GDM1 (cell line): ENCODE measurements around the gene ADNP.

ENCODE experiments used
- DNase-seq: peaks from one replicate; lab custom pipeline; 2025; lab: John Stamatoyannopoulos, UW

ADNP gene

GRCh38 chr20:50848846-50849673 is 82.2 kb downstream of the ADNP start:
- DNase-seq, result no peak

GRCh38 chr20:50848341-50848808 is 82.9 kb downstream of the ADNP start:
- no peak for DNase-seq

- no peak for DNase-seq
Measured at GRCh38 chr20:50845566-50846215, 85.5 kb downstream of the ADNP start.

GRCh38 chr20:50844430-50845100 is 86.7 kb downstream of the ADNP start:
- DNase-seq, result no peak

GRCh38 chr20:50843331-50844276 is 87.6 kb downstream of the ADNP start:
- DNase-seq, result no peak

GRCh38 chr20:50842821-50843220 is 88.4 kb downstream of the ADNP start:
- DNase-seq, result no peak
